ENCODE results near the gene TSEN15. TPM values are rescaled to one million over a fixed set of nuclear protein-coding genes. Genes with fewer than 3 reads are reported as not detected.

TSEN15 gene
- total and polyA plus RNA-seq, 9 of the 15 experiments (the other 6 are each of a cell fraction or from before 2014, with no cell fraction given) = 25.6 to 121 (median 91.3) TPM

- TF ChIP-seq, protein P1, sequence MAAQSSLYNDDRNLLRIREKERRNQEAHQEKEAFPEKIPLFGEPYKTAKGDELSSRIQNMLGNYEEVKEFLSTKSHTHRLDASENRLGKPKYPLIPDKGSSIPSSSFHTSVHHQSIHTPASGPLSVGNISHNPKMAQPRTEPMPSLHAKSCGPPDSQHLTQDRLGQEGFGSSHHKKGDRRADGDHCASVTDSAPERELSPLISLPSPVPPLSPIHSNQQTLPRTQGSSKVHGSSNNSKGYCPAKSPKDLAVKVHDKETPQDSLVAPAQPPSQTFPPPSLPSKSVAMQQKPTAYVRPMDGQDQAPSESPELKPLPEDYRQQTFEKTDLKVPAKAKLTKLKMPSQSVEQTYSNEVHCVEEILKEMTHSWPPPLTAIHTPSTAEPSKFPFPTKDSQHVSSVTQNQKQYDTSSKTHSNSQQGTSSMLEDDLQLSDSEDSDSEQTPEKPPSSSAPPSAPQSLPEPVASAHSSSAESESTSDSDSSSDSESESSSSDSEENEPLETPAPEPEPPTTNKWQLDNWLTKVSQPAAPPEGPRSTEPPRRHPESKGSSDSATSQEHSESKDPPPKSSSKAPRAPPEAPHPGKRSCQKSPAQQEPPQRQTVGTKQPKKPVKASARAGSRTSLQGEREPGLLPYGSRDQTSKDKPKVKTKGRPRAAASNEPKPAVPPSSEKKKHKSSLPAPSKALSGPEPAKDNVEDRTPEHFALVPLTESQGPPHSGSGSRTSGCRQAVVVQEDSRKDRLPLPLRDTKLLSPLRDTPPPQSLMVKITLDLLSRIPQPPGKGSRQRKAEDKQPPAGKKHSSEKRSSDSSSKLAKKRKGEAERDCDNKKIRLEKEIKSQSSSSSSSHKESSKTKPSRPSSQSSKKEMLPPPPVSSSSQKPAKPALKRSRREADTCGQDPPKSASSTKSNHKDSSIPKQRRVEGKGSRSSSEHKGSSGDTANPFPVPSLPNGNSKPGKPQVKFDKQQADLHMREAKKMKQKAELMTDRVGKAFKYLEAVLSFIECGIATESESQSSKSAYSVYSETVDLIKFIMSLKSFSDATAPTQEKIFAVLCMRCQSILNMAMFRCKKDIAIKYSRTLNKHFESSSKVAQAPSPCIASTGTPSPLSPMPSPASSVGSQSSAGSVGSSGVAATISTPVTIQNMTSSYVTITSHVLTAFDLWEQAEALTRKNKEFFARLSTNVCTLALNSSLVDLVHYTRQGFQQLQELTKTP (IDR thresholded peaks at IDR 0.05; ENCODE audit: low read depth in 1 of 2, partially characterized antibody in 2 of 2) = peak; percentile 84 to 96
- TF ChIP-seq KLF1 (tag; IDR thresholded peaks at IDR 0.05) (no peak), ZNF197 (CRISPR knock-in tag; IDR thresholded peaks at IDR 0.05; ENCODE audit: low read depth) (peak; percentile 81), SIN3A (IDR thresholded peaks at IDR 0.05; ENCODE audit: borderline replicate concordance in 2 of 2, control insufficient read depth in 1 of 2, low read depth in 2 of 2, low read length in 2 of 2) (no peak), TBP (optimal IDR thresholded peaks at IDR 0.05; ENCODE audit: low read depth, low read length) (no peak), KLF10 (CRISPR knock-in tag; IDR thresholded peaks at IDR 0.05) (no peak), NR0B1 (IDR thresholded peaks at IDR 0.05; ENCODE audit: partially characterized antibody) (no peak), TCF7L2 (IDR thresholded peaks at IDR 0.05; ENCODE audit: low read depth, low read length) (no peak), KLF6 (CRISPR knock-in tag; IDR thresholded peaks at IDR 0.05; ENCODE audit: borderline replicate concordance) (no peak; the same call in 1 of the 2 replicates)
- TF ChIP-seq, protein P2, sequence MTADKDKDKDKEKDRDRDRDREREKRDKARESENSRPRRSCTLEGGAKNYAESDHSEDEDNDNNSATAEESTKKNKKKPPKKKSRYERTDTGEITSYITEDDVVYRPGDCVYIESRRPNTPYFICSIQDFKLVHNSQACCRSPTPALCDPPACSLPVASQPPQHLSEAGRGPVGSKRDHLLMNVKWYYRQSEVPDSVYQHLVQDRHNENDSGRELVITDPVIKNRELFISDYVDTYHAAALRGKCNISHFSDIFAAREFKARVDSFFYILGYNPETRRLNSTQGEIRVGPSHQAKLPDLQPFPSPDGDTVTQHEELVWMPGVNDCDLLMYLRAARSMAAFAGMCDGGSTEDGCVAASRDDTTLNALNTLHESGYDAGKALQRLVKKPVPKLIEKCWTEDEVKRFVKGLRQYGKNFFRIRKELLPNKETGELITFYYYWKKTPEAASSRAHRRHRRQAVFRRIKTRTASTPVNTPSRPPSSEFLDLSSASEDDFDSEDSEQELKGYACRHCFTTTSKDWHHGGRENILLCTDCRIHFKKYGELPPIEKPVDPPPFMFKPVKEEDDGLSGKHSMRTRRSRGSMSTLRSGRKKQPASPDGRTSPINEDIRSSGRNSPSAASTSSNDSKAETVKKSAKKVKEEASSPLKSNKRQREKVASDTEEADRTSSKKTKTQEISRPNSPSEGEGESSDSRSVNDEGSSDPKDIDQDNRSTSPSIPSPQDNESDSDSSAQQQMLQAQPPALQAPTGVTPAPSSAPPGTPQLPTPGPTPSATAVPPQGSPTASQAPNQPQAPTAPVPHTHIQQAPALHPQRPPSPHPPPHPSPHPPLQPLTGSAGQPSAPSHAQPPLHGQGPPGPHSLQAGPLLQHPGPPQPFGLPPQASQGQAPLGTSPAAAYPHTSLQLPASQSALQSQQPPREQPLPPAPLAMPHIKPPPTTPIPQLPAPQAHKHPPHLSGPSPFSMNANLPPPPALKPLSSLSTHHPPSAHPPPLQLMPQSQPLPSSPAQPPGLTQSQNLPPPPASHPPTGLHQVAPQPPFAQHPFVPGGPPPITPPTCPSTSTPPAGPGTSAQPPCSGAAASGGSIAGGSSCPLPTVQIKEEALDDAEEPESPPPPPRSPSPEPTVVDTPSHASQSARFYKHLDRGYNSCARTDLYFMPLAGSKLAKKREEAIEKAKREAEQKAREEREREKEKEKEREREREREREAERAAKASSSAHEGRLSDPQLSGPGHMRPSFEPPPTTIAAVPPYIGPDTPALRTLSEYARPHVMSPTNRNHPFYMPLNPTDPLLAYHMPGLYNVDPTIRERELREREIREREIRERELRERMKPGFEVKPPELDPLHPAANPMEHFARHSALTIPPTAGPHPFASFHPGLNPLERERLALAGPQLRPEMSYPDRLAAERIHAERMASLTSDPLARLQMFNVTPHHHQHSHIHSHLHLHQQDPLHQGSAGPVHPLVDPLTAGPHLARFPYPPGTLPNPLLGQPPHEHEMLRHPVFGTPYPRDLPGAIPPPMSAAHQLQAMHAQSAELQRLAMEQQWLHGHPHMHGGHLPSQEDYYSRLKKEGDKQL (CRISPR knock-in tag; IDR thresholded peaks at IDR 0.05; ENCODE audit: borderline replicate concordance) = no peak
- TF ChIP-seq, protein P3, sequence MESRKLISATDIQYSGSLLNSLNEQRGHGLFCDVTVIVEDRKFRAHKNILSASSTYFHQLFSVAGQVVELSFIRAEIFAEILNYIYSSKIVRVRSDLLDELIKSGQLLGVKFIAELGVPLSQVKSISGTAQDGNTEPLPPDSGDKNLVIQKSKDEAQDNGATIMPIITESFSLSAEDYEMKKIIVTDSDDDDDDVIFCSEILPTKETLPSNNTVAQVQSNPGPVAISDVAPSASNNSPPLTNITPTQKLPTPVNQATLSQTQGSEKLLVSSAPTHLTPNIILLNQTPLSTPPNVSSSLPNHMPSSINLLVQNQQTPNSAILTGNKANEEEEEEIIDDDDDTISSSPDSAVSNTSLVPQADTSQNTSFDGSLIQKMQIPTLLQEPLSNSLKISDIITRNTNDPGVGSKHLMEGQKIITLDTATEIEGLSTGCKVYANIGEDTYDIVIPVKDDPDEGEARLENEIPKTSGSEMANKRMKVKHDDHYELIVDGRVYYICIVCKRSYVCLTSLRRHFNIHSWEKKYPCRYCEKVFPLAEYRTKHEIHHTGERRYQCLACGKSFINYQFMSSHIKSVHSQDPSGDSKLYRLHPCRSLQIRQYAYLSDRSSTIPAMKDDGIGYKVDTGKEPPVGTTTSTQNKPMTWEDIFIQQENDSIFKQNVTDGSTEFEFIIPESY (CRISPR knock-in tag; IDR thresholded peaks at IDR 0.05) = no peak
- TF ChIP-seq, protein P4, sequence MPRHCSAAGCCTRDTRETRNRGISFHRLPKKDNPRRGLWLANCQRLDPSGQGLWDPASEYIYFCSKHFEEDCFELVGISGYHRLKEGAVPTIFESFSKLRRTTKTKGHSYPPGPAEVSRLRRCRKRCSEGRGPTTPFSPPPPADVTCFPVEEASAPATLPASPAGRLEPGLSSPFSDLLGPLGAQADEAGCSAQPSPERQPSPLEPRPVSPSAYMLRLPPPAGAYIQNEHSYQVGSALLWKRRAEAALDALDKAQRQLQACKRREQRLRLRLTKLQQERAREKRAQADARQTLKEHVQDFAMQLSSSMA (CRISPR knock-in tag; IDR thresholded peaks at IDR 0.05) = no peak
These were observed 20.0 kb upstream of the TSEN15 start (continued) for GRCh38 chr1:184031409-184032107.

Measured in K562 (cell line).